ENCODE results near the gene DNM1L. TPM values are rescaled to one million over a fixed set of nuclear protein-coding genes. Genes with fewer than 3 reads are reported as not detected.

Gene DNM1L
- total and polyA plus RNA-seq, 2 of the 4 experiments (the other 2 are of a cell fraction), result 44.8 to 70.1 TPM

DNA sequence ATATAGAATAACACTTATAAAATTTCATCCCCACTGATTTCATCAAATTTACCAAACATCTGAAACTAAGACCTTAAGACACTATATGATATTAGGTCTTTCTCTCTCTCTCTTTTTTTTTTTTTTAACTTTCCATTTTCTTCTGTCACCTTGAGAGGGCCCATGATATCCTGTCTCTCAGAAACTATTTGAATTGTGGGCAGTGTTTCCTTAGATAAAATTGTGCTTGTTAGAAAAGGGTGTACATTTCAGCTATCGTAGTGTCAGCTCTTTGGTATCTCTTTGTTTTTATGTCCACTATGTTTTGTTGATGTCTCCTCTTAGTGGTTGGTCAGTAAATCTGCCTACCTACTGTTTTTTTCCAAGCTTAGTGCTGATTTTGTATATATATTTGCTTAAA, 23.8 kb downstream of the DNM1L start:
- POLR2A ChIA-PET (ENCODE audit: unreplicated experiment), result no interaction called here

More for the DNA sequence above, 23.8 kb downstream of the DNM1L start:
- DNase-seq (peak; percentile 8), ATAC-seq (ENCODE audit: low read depth) (peak; percentile 68)
- H3K4me2 ChIP-seq (ENCODE audit: low read depth, low read length), result no peak overlapping the region
- H4K8ac ChIP-seq (ENCODE audit: low read depth in 2 of 2, low read length in 2 of 2), result no peak overlapping the region
- H2BK20ac ChIP-seq (ENCODE audit: low read depth, low read length), result no peak overlapping the region
- in situ Hi-C loops (cut with MboI; ENCODE audit: low sequenced_read_pairs), result no loop called here
- CTCF ChIA-PET, result interaction anchor here (0.6 to 0.8 kb wide), 2 partner anchors 14 to 230 kb away, joined by 3 read pairs; no protein-coding TSS in a partner anchor
- no peak overlapping the region for H3K27ac ChIP-seq (ENCODE audit: insufficient read depth, low read length)
- dilution Hi-C loops (cut with HindIII; ENCODE audit: low sequenced_read_pairs, unreplicated experiment), result no loop called here
- no peak overlapping the region for H3K23ac ChIP-seq (ENCODE audit: low read depth, low read length)
- no peaks in the 10 kb centered on the region for H3K9me1 ChIP-seq (ENCODE audit: insufficient read depth, low read length)
- H3K4me1 ChIP-seq (ENCODE audit: control insufficient read depth, insufficient read depth, low read length), result peaks cover 3% of the 10 kb centered on the region; the same call in 1 of the 2 replicates
- no peak overlapping the region for H2BK120ac ChIP-seq (ENCODE audit: low read depth, low read length)
- H2AK5ac ChIP-seq (ENCODE audit: low read depth, low read length), result no peak overlapping the region
- no peak overlapping the region for H4K91ac ChIP-seq (ENCODE audit: insufficient read depth, low read depth, low read length)
- no peak overlapping the region for H4K5ac ChIP-seq (ENCODE audit: low read depth, low read length)
- peaks cover 3% of the 10 kb centered on the region; the same call in 1 of the 2 replicates for H3K36me3 ChIP-seq (ENCODE audit: control insufficient read depth, insufficient read depth, low read length)
- H3K4me3 ChIP-seq (ENCODE audit: insufficient read depth, low read depth, low read length), result no peak overlapping the region
- H3K4ac ChIP-seq (ENCODE audit: low read depth, low read length), result no peak overlapping the region
- no peak overlapping the region for H3K9ac ChIP-seq (ENCODE audit: low read depth, low read length)
- H2AK9ac ChIP-seq (replicated peaks; ENCODE audit: low read depth, low read length, poor library complexity), result no peak overlapping the region
- H3K79me1 ChIP-seq (ENCODE audit: low read depth in 1 of 2, low read length in 2 of 2), result peaks cover 8 to 18% of the 10 kb centered on the region in 2 experiments
- no peak overlapping the region for H2BK15ac ChIP-seq (ENCODE audit: low read depth, low read length)
- H2AFZ ChIP-seq (replicated peaks; ENCODE audit: low read length, poor library complexity), result no peak overlapping the region
- H3K56ac ChIP-seq (ENCODE audit: extremely low read depth, insufficient read depth, low read length), result no peak overlapping the region
- H2BK5ac ChIP-seq (ENCODE audit: low read depth, low read length, poor library complexity, severe bottlenecking), result no peak overlapping the region
- peaks cover 7% of the 10 kb centered on the region; the same call in 1 of the 2 replicates for H4K20me1 ChIP-seq (ENCODE audit: insufficient read depth, low read length)
- H3K27me3 ChIP-seq (ENCODE audit: control insufficient read depth, insufficient read depth, low read length), result no peaks in the 10 kb centered on the region
- no peak overlapping the region for H3K18ac ChIP-seq (ENCODE audit: low read depth, low read length)
- intact Hi-C loops (cut with micrococcal nuclease), result loop anchor here (5.0 kb wide), 1 partner anchor 34 kb away; no protein-coding TSS in a partner anchor
- no peak overlapping the region for H3K14ac ChIP-seq (replicated peaks; ENCODE audit: low read depth, low read length)
- no CpG with 5 or more reads among the region's 1 CpG for WGBS, 2 experiments (ENCODE audit: extremely low coverage in 2 of 2, insufficient read length in 1 of 2)
- no TSS peak for BruUV-seq (replicated peaks)
- TF ChIP-seq ELK1 (IDR thresholded peaks at IDR 0.05; ENCODE audit: borderline replicate concordance, low read depth, low read length), result no peak
- H3K9me3 ChIP-seq (ENCODE audit: control insufficient read depth, insufficient read depth, low read length), result no peaks in the 10 kb centered on the region
